GM19468 (cell line): Measurements from ENCODE around the gene XPC.
"Not testable (repeated sequence)": the region's sequence is repeated elsewhere in the genome, so short reads cannot be mapped to it uniquely, and the experiment has no call there.

Experiments
- ATAC-seq: cut with Tn5 transposase; IDR thresholded peaks from one replicate; pipeline ENCODE4 v1.9.1; 2021; ENCODE audit warnings: mild to moderate bottlenecking, moderate library complexity, moderate number of reproducible peaks; ENCODE audit not compliant: unreplicated experiment; ENCODE audit errors: extremely low read depth

Gene XPC

GRCh38 chr3:14124223-14124614 lies 54.2 kb downstream of the XPC start:
- ATAC-seq, result peak; percentile 32

GRCh38 chr3:14123308-14124222 lies 54.8 kb downstream of the XPC start:
- no peak for ATAC-seq

GRCh38 chr3:14122301-14122700 lies 56.1 kb downstream of the XPC start:
- no peak for ATAC-seq

- no peak for ATAC-seq
These were observed 56.5 kb downstream of the XPC start for GRCh38 chr3:14121859-14122258.

GRCh38 chr3:14120921-14121448 lies 57.4 kb downstream of the XPC start:
- not testable (repeated sequence) for ATAC-seq

- ATAC-seq, result no peak
These were observed 58.1 kb downstream of the XPC start for GRCh38 chr3:14120111-14120920.

GRCh38 chr3:14119651-14120050 lies 58.8 kb downstream of the XPC start:
- no peak for ATAC-seq

GRCh38 chr3:14118400-14119381 lies 59.7 kb downstream of the XPC start:
- no peak for ATAC-seq

- no peak for ATAC-seq
These were observed 60.7 kb downstream of the XPC start for GRCh38 chr3:14117468-14118399.

GRCh38 chr3:14113965-14114635 lies 64.3 kb downstream of the XPC start:
- no peak for ATAC-seq

- ATAC-seq, result no peak
These were observed 67.7 kb downstream of the XPC start for GRCh38 chr3:14110699-14111098.

GRCh38 chr3:14109821-14110220 lies 68.6 kb downstream of the XPC start:
- not testable (repeated sequence) for ATAC-seq

- no peak for ATAC-seq
These were observed 80.6 kb downstream of the XPC start for GRCh38 chr3:14097616-14098391.

- no peak for ATAC-seq
These were observed 81.7 kb downstream of the XPC start for GRCh38 chr3:14096742-14097141.
